GM21723 (cell line): ENCODE results near the gene HMX1.

Experiments used
- ATAC-seq: cut with Tn5 transposase; IDR thresholded peaks from one replicate; pipeline ENCODE4 v1.9.1; 2021; ENCODE audit warnings: mild to moderate bottlenecking, moderate library complexity; ENCODE audit not compliant: unreplicated experiment

The HMX1 gene

DNA sequence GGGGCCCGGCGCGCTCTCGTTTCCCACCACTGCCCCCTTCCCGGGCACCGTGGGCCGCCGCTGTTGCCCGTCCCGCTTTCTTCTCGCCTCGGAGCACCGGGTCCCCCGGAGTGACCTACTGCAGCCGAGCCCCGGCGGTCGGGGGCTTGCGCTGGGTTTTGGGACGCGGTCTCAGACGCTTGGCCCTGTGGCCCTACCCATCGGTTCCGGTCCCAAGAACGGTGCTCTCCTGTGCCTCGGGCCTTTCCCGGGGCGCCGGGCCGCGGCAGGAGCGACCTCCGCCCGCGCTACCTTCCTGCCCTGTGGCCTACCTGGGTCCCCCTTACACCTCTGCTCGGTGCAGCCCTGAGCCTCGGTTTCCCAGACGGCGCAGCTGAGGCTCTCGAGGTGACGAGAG, 21.6 kb upstream of the HMX1 start:
- ATAC-seq: no peak

GRCh38 chr4:8892556-8893226, 21.1 kb upstream of the HMX1 start:
- no peak for ATAC-seq

DNA sequence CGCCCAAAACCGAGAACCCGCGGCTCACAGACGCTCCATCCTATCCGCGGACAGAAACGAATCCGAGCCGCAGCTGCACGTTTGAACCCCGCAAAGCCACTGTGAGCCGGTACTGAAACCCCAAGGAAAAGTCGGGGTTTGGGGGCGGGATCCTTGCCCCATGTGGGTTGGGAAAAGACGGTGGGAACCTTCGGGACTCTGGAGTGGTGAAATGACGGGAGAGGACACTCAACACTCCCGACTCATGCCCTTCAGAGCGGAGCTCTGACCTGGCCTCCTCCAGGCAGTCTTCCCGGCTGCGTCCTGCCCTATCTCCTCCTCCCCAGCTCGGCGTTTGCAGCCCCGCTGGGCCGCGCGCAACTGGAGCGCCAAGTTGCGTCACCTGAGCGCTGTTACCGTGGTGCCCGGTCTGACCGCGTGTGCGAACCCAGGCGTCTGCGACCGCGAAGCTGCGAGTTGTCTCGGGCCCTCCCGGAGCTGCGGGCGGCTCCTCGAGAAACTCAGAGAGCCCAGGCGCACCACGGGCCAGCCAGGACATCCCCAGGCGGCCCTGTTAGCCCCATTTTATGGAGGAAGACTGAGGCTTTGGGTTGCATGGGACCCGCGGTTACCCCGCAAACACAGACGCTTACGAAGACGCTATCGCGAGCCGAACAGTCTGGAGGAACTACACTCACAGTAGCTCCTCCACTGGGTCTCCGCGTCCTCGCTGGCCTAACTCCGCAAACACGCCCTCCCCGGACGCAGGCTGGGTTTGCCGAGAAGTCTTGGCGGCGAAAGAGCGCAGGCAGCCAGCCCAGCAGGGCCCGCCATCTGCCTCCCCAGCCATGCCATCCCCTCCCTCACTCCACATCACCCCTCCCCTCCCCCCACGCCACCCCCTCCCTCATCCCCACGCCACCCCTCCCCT, 20.3 kb upstream of the HMX1 start:
- ATAC-seq: no peak

- no peak for ATAC-seq
Observed at GRCh38 chr4:8891255-8891645, 19.6 kb upstream of the HMX1 start.

GRCh38 chr4:8888856-8889255, 17.2 kb upstream of the HMX1 start:
- ATAC-seq: no peak

GRCh38 chr4:8886612-8887406, 15.2 kb upstream of the HMX1 start:
- no peak for ATAC-seq

- ATAC-seq: no peak
Observed at GRCh38 chr4:8882239-8882638, 10.6 kb upstream of the HMX1 start.

GRCh38 chr4:8880851-8881250, 9.2 kb upstream of the HMX1 start:
- ATAC-seq: no peak

GRCh38 chr4:8879574-8879973, 7.9 kb upstream of the HMX1 start:
- no peak for ATAC-seq

DNA sequence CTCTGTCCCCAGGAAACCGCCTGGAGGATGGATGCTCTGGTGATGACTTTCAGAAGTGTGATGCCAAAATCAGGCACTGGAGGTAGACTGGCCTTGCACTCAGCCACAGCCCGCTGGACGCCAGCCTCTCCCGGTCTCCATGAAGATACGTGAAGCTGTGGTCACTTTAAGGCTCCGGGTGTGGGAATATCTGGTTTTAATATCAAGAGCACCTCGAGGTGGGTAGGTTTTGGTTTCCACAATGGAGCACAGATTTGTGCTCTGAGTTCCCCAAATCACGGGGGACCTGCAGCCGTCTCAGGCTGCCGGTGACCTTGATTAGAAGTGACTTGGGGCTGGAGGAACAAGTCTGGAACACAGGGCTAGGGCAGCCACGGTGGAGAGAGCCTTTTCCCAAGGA, 6.8 kb upstream of the HMX1 start:
- ATAC-seq: no peak

GRCh38 chr4:8877780-8878040, 6.1 kb upstream of the HMX1 start:
- ATAC-seq: no peak

DNA sequence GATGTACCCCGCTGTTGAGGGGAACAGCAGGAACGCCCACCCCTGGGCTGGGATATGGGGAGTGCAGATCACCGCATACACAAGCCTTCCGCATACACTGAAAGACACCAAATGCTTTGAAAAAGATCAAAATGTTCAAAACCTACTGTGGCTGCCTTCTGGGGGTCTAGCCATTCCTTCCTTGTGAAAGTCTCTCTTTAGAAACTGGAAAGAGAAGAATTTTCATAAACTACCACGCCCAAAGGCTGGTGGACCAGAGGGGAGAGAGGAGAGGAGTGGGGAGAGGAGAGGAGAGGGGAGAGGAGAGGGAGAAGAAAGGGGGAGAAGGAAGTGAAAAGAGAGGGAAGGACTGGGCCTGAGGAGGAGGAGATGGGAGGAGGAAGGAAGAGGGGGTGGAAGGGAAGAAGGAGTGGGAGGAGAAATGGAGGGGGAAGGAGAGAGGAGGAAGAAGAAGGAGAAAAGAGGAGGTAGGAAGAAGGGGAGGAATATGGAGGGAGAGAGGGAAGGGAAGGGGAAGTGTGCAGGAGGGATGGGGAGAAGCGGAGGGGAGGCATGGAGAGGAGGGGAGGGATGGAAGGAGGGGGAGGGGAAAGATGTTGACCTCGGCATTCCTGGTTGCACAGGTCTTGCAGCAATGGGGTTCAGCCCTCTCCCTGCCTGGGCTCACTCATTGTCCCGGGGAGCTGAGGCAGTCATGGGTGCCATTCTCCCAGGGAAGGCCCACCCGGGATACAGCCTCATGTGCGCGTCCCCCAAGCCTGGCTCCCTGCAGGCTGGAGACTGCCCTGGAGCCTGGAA, 5.5 kb upstream of the HMX1 start:
- no peak for ATAC-seq

- no peak for ATAC-seq
Observed at GRCh38 chr4:8874896-8875680, 3.4 kb upstream of the HMX1 start.

- ATAC-seq: no peak
Observed at GRCh38 chr4:8874003-8874895, 2.6 kb upstream of the HMX1 start.

- ATAC-seq: no peak
Observed at GRCh38 chr4:8872402-8873291, 1.0 kb upstream of the HMX1 start.

GRCh38 chr4:8870647-8871416, 807 bp downstream of the HMX1 start:
- ATAC-seq: no peak

DNA sequence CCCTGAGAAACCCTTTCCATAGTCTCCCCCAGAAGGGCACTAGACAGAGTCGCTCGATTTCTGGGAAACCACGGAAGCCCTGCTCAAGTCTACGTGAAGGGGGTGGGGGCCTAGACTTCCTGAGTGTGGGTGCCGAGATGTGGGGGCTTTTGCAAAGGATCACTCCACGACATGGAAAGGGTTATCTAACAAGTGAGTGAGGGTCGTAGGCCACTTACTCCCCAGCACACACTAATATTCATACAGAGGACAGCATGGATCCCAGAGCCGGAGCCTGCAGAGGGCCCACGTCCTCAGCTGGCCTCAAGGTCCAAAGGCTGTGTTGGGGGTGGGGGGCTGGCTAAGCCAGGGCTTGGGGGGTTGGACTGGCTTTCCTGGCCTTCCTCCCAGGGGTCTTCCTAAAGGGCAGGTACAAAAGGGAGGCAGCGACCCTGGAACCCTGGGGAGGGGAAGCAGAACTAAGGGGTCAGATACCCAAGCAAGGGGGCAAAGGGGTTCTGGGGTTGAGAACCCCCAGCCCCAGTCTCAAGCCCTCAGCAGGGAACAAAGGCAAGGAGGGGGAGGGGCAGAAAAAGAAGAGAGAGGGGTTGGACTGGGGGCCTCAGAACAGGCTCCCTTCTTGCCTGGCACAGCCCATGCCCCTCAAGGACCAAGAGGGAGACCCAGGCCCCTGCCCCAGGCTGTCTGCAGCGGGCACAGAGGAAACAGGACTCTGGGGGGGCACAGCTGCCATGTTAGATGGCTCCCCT, 1.6 kb downstream of the HMX1 start:
- no peak for ATAC-seq
